Inflammatory macrophage (primary cell): ENCODE measurements around the gene ZNF735.
"Not testable (repeated sequence)": the region's sequence is repeated elsewhere in the genome, so short reads cannot be mapped to it uniquely, and the experiment has no call there.

Experiments used
- DNase-seq, 2 donors: peaks; one replicate each; pipeline ENCODE4 v3.0.0-alpha.2; 2020 to 2022
- total RNA-seq, 18 experiments: gene quantifications; one replicate each; lab custom pipeline; 2026; ENCODE audit warnings: mixed read lengths in 6 of 18, inconsistent platforms in 2 of 18; lab: John Stamatoyannopoulos, UW

ZNF735 gene
- total RNA-seq = 0 to 0.07 (median 0) reads per million in 18 experiments

GRCh38 chr7:64206903-64207302 is at the start of gene ZNF735:
Gene ZNF735, plus strand, starts transcription at chr7:64207203. Its CDS starts 0 bp downstream, at chr7:64207203.
- DNase-seq = no peak

GRCh38 chr7:64170974-64171373 is 36.0 kb upstream of the ZNF735 start:
- not testable (repeated sequence) for DNase-seq

GRCh38 chr7:64174328-64174727 is 32.7 kb upstream of the ZNF735 start:
- no peak for DNase-seq

GRCh38 chr7:64174941-64175340 is 32.1 kb upstream of the ZNF735 start:
- DNase-seq = no peak

GRCh38 chr7:64180989-64181388 is 26.0 kb upstream of the ZNF735 start:
- DNase-seq = no peak

- DNase-seq = no peak
Measured at GRCh38 chr7:64181586-64181985, 25.4 kb upstream of the ZNF735 start.

GRCh38 chr7:64182036-64182790 is 24.8 kb upstream of the ZNF735 start:
- no peak for DNase-seq

- DNase-seq = peak in 1 of 2 donors; percentile 12
Measured at GRCh38 chr7:64183126-64183742, 23.8 kb upstream of the ZNF735 start.

GRCh38 chr7:64183827-64184372 is 23.1 kb upstream of the ZNF735 start:
- no peak for DNase-seq

GRCh38 chr7:64184376-64184775 is 22.6 kb upstream of the ZNF735 start:
- DNase-seq = no peak

GRCh38 chr7:64187408-64187807 is 19.6 kb upstream of the ZNF735 start:
- no peak for DNase-seq

- DNase-seq = no peak
Measured at GRCh38 chr7:64192148-64192704, 14.8 kb upstream of the ZNF735 start.

GRCh38 chr7:64192775-64193174 is 14.2 kb upstream of the ZNF735 start:
- DNase-seq = no peak

GRCh38 chr7:64219710-64220298 is 12.8 kb downstream of the ZNF735 start:
- DNase-seq = not testable (repeated sequence)

- no peak for DNase-seq
Measured at GRCh38 chr7:64223366-64223765, 16.4 kb downstream of the ZNF735 start.

GRCh38 chr7:64228174-64228573 is 21.2 kb downstream of the ZNF735 start, which contains the start of gene ZNF679:
Gene ZNF679, plus strand, starts transcription at chr7:64228474. Its CDS starts 20,644 bp downstream, at chr7:64249118.
- DNase-seq = not testable (repeated sequence)

- DNase-seq = no peak
Measured at GRCh38 chr7:64266341-64266919, 59.4 kb downstream of the ZNF735 start.
